ENCODE measurements around the gene CHD1L.
"Not testable (repeated sequence)": the region's sequence is repeated elsewhere in the genome, so short reads cannot be mapped to it uniquely, and the experiment has no call there.

CHD1L gene

DNA sequence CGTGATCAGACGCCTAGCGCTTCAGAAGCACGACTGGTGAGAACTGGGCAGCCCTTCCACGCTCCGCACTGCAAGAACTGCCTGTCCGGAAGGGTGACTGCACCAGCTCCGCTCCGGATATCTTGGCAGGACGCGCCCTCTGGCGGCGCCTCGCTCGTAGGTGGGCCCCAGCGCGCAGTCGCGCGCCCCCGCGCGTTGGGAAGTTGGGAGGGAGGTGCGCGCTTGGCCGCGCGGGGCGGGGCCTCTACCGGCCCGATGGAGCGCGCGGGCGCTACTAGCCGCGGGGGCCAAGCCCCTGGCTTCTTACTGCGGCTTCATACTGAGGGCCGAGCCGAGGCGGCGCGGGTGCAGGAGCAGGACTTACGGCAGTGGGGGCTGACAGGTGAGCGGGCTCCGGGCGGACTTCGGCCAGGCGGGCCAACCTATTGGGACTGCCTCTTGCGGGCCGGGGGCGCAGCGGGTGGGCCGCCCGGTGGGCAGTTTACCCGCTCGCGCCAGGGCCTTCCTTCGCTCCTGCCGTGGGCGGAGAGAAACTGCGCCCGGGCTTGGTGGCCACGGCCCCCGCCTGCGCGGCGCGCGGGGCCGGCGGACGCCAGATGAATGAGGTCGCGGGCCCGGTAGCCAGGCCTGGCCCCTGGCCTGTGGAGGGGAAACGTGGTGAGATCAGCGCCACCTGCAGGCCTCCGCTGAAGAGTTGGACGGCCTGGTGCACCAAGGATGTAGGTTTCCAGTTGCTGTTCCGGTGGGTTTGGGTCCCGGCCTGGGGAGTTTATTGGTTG, at the start of gene CHD1L:
CHD1L (plus strand) TSS at position 236 of the 779 bp plus-strand sequence; CDS start at position 256, 20 bp downstream.
- peak; percentile 97 for DNase-seq (ENCODE audit: low spot score)

DNA sequence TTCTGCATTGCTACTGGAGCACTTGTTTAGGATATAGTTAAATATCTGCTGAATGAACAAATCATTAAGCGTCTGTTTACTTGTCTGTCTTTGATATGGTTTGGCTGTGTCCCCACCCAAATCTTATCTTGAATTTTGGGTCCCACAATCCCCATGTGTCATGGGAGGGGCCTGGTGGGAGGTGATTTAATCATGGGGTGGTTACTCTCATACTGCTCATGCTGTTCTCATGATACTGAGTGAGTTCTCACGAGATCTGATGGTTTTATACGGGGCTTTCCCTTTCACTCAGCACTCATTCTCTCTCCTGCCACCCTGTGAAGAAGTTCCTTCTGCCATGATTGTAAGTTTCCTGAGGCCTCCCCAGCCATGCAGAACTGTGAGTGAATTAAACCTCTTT, 45.2 kb upstream of the CHD1L start:
- DNase-seq (ENCODE audit: low spot score) = not testable (repeated sequence)

- DNase-seq (ENCODE audit: low spot score) = no peak
Observed at GRCh38 chr1:147201276-147201675, 41.2 kb upstream of the CHD1L start.

GRCh38 chr1:147201786-147202185, 40.7 kb upstream of the CHD1L start:
- DNase-seq (ENCODE audit: low spot score) = no peak

DNA sequence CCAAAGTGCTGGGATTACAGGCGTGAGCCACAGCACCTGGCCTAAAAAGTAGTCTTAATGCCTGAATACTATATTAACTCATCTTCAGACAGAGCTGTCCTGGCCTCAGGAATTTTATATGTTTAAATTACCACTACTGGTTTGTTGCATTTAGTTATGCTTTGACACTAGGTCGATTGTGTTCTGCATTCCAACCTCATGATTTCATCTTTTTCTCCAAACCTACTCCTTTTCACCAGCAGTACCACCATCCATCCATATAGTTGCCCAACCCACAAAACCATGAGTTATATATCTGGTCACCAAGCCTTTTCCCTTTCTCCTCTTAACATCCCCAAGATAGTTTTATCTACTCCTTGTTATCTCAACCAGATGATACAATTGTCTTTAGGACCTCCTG, 39.9 kb upstream of the CHD1L start:
- DNase-seq (ENCODE audit: low spot score) = no peak

GRCh38 chr1:147204080-147204479, 38.4 kb upstream of the CHD1L start:
- DNase-seq (ENCODE audit: low spot score) = no peak

GRCh38 chr1:147207192-147207591, 35.3 kb upstream of the CHD1L start:
- DNase-seq (ENCODE audit: low spot score) = no peak

- no peak for DNase-seq (ENCODE audit: low spot score)
Observed at GRCh38 chr1:147208619-147209018, 33.9 kb upstream of the CHD1L start.

DNA sequence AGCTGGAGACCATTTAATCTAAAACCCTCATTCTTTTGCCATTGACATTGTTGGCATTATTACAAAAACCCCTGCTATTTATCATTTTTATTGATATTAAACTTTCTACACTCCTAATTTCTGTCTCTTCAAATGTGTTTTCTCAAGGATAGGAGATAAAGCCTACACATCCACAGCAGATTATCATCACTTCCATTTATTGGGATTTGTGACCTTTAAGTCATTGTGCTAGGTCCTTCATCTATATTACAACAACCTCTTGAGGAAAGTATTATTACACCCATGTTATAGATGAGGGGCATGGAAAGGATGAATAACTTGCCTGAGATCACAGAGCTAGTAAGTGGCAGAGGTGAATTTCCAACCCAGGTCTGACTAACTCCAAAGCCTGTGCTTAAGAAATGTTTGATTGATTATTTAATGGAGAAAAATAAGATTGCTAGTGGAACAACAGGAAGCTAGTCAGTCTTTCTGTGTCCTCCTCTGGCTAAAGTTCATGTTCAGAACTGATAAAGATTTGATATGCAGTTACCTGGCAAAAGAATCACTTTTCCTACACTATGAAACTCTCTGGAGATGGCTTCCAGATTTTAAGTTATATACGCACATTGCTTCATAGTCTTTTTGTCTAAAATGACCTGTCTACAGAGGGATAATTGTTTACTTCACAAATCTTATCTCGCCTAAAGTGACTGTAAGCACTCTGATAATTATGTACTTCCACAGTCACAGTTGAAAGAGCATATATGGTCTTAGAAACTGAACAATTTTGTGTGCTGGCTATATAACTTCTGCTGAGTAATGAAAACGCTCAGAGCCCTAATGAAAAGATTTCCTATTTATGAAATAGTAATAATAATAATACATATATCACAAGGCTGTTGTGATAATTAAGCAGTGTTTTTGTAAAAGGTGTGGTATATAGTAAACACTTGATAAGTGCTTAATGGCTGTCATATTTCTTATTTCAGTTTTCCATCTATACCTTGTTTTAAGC, 32.4 kb upstream of the CHD1L start:
- DNase-seq (ENCODE audit: low spot score) = no peak

GRCh38 chr1:147210987-147211386, 31.5 kb upstream of the CHD1L start:
- DNase-seq (ENCODE audit: low spot score) = no peak

DNA sequence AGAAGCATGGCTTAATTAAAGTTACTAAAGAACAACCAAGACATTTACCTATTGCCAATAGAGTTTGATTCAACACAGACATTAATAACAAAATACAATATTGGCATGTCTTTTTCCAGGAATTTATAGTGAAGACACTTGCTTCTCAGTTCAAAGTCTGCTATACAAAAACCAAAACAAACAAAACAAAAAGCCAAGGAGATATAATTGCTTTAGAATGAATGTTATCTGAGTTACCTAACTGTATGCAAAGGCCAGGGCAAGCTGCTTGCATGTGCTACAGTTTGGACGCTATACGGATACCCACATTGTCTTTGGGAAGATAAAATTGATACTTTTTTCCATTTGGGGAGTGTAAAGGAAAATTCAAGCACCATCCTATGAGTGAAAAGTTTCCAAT, 30.9 kb upstream of the CHD1L start:
- no peak for DNase-seq (ENCODE audit: low spot score)

DNA sequence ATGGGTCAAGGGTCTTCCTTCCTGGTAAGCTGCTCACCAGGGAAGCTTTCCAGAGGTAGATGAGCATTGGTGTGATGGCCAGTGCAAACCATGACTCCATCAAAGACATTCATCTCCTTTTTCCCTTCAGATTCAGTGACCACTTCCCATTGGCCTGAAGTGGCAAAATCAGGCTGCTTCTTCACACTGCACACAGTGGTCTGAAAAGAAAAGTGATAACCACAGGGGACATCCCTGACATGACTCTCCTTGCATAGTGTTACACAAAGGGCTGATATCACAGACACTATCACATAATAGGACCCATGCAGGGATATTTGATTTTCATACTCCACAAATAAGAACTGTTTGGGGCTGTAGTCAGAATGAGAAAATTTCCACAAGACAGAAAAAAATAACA, 29.2 kb upstream of the CHD1L start:
- no peak for DNase-seq (ENCODE audit: low spot score)

GRCh38 chr1:147214325-147214724, 28.2 kb upstream of the CHD1L start:
- no peak for DNase-seq (ENCODE audit: low spot score)

- peak; percentile 52 for DNase-seq (ENCODE audit: low spot score)
Observed at GRCh38 chr1:147214842-147215539, 27.5 kb upstream of the CHD1L start.

- no peak for DNase-seq (ENCODE audit: low spot score)
Observed at GRCh38 chr1:147215540-147215916, 27.0 kb upstream of the CHD1L start.

- no peak for DNase-seq (ENCODE audit: low spot score)
Observed at GRCh38 chr1:147216124-147216523, 26.4 kb upstream of the CHD1L start.

- no peak for DNase-seq (ENCODE audit: low spot score)
Observed at GRCh38 chr1:147217141-147217540, 25.3 kb upstream of the CHD1L start.

DNA sequence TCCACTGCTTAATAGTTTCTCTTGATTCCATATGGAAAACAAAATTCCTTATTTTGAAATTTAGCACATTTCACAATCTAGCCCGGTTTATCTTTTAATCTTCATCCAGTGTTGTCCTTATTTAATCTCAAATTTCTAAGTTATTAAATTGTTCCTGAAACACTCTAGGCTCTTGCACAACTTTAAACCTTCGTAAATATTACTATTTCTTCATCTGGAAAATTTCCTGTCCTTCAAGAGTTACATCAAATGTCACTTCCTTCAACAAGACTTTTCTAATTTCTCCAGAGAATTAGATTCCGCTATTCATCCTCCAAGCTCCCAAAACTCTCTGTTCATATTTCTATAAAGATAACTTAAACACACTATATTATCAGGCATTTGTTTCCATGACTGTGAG, 23.9 kb upstream of the CHD1L start:
- DNase-seq (ENCODE audit: low spot score) = no peak

- no peak for DNase-seq (ENCODE audit: low spot score)
Observed at GRCh38 chr1:147223740-147224615, 18.5 kb upstream of the CHD1L start.

DNA sequence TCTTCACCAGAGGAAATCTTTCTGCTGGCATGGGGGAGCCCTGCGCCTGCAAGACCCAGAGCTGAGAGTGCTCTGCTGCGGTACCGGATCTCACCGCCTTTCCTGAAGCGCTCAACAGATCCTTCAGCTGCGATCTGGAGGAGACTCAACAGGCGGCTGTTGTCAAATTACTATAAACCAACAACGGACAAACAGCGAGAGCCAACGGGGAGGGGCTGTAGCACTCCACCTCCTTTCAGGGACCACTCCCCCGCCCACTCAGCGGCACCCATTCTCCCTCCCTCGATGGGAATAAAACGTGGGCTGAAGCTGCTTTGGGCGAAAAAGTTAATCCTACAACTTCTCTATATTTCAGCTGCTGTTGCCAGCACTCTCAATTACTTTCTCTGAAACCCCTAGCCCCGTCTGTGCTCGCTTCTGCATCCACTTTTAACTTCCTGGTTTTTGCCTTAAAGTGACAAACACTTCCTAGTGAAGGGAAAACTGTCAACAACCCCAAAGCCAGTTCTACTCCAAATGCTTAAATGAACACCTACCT, 17.2 kb upstream of the CHD1L start, which contains the start of gene FMO5:
FMO5 (minus strand) TSS at position 147 of the 538 bp plus-strand sequence. CDS start 310 bp downstream, outside the sequence.
- DNase-seq (ENCODE audit: low spot score) = peak; percentile 48

DNA sequence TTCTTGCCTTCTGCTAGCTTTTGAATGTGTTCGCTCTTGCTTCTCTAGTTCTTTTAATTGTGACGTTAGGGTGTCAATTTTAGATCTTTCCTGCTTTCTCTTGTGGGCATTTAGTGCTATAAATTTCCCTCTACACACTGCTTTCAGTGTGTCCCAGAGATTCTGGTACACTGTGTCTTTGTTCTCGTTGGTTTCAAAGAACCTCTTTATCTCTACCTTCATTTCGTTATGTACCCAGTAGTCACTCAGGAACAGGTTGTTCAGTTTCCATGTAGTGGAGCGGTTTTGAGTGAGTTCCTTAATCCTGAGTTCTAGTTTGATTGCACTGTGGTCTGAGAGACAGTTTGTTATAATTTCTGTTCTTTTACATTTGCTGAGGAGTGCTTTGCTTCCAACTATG, 11.5 kb upstream of the CHD1L start:
- not testable (repeated sequence) for DNase-seq (ENCODE audit: low spot score)

All from LoVo (cell line).